Activated T-cell treated with anti-CD3 and anti-CD28 coated beads, Interleukin-2, amount 50 U/mL, for 1 hour (primary cell): Measurements from ENCODE around the gene SLC22A14.
"Not testable (repeated sequence)": the region's sequence is repeated elsewhere in the genome, so short reads cannot be mapped to it uniquely, and the experiment has no call there.

Experiments used
- DNase-seq: peaks from one replicate; pipeline ENCODE4 v3.0.0-alpha.2; 2020

SLC22A14 gene

DNA sequence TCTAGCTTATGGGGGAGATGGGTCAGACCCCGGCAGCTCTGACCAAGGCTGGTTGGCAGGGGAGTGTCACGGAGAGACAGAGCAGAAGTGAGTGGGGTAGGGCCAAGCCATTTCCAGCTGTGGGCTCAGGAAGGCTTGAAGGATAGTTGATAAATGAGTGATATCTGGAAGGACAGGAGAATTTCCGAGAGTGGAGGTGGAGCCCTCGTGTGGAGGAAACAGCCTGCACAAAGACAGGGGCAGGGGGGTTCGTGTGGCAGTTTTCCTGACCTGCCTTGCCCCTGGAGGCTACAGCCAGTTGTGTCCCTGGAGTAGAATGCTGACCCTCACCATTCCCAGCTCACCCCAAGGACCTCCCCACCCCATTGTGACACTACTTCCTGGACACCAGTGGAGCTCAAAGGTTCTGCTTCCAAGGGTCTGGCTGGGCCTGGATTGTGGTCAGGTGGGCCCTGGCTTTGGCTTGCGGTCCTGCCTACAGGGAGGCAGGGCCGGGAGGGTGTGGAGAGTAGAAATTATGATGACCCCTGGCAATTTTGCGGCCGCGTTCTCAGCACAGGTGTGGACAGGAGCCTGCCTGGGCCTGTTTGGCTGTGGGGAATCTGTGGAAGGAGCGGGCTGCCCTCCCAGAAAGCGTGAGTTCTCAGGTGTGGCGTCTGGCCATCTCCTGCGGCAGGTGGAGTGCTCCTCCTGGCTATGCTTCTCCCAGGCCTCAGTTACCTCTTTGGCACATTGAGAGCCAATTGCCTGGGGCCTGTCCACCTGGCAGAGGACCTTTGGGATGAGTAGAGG is at the start of gene SLC22A14:
Gene SLC22A14 (plus strand): TSS at position 400 of the 792 bp plus-strand sequence. CDS start 23,733 bp downstream, outside the sequence.
- DNase-seq: no peak

GRCh38 chr3:38232701-38233100 is 49.4 kb upstream of the SLC22A14 start:
- no peak for DNase-seq

- no peak for DNase-seq
These were observed 46.6 kb upstream of the SLC22A14 start for GRCh38 chr3:38235466-38235865.

DNA sequence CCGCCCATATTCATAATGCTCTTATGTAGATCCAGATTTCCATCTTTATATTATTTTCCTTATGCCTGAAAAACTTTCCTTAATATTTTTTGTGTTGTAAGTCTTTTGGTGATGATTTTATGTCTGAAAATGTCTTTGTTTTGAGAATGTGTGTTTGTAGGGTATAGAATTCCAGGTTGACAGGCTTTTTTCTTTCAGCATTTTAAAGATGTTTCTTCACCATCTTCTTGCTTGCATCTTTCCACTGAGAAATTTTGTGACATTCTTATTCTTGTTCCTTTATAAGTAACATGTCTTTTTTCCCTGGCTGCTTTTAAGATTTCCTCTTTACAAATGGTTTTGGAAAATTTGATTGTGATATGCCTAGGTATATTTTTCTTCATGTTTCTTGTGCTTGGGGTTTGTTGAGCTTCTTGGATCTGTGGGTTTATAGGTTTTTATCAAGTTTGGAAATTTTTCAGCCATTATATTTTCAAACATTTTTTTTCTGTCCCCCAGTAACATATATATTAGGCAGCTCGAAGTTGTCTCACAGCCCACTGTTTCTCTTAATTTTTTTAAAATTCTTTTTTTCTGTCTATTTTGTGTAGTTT is 43.6 kb upstream of the SLC22A14 start:
- DNase-seq: no peak

DNA sequence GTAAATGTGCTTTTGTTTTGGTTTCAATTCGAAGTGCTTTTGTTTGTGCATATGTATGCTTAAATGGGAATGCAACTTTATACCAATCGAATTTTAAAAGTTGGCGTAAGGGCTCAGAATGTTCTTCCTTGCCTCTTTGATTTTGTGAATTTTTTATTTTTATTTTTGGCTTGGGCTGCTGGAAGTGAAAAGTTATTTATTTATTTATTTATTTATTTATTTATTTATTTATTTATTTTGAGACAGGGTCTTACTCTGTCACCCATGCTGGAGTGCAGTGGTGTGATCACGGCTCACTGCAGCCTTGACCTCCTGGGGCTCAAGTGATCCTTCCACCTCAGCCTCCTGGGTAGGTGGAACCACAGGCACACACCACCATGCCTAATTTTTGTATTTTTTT is 39.3 kb upstream of the SLC22A14 start:
- not testable (repeated sequence) for DNase-seq

GRCh38 chr3:38245930-38246329 is 36.2 kb upstream of the SLC22A14 start:
- no peak for DNase-seq

DNA sequence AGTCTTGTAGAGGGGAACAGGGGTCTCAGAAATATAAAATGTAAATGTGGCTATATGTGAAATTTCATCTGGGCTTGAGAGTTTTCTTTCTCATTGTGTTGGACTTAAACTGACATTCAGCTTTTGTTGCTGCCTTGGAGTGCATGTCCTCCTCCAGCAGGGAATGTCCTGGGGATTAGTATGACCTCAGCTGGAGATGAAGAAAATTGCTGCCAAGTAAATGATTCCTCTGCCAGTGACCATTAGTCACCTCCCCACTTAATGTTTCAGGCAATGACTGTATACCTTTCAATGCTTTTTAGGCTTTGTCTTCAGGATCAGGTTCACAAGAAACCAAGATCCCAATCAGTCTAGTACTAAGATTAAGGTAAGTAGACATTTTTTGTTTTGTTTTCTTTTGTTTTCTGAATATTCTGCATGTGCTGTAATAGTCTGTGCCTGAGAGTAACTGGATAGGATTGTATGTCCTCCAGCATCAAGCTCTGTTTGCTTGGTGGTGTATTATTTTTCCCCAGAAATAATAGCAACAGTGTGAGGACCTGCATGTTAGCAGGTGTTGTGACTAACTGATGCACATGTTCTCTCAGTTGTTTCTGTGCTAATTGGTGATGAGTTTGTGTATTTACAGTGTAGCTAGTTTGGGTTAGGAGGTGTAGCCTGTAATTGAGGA is 34.6 kb upstream of the SLC22A14 start:
- no peak for DNase-seq

DNA sequence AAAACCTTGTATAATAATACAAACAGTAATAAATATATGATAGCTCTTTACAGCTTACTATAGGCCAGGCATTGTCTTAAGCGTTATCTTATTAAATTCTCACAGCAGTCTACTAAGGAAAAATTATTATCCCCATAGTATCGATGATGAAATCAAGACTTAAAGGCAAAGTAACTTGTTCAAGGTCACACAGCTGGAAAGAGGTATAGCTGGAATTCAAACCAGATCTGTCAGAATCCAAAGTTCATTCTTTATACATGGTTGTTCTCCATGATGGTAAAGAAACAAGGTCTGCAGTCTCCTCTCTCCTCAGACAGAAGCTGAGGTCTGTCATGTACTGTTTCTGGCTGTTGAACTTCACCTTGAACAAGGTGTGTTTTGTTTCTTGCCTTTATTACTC is 31.9 kb upstream of the SLC22A14 start:
- DNase-seq: no peak

DNA sequence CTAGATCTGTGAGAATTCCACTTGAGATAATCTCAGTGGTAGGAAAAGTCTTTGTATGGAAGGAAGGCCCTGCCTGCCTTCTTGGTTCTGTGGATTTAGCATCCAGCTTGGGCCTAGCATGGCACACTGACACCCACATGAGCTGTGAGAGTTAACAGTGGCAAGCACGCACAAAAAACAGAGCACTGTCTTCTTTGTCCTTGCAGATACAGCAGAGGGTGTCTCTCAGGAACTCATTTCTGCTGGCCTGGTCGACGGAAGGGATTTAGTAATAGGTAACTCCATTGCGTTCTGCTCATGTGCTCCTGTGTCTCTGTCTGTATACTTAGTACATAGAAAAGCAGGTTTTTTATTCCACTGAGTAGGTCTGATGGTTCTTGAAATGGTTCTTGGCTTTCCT is 30.9 kb upstream of the SLC22A14 start:
- DNase-seq: no peak

DNA sequence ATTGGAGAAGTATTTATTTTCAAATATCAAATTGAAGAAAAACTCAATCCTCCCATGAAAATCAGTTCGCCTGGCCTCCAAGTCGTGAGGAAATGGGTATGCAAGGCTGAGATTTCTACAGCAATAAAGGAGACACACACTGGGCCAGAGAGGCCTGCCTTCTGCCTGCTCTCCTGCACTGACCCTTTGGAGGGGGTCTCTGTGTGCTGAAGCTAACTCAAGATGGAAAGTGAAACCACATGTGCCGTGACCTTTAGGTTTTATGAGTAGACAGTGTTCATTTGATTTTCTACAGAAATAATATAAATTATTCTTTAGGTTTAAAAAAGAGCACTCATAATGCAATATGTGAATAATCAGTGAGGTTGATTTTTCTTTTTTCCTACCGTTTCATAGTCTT is 28.4 kb upstream of the SLC22A14 start:
- no peak for DNase-seq

DNA sequence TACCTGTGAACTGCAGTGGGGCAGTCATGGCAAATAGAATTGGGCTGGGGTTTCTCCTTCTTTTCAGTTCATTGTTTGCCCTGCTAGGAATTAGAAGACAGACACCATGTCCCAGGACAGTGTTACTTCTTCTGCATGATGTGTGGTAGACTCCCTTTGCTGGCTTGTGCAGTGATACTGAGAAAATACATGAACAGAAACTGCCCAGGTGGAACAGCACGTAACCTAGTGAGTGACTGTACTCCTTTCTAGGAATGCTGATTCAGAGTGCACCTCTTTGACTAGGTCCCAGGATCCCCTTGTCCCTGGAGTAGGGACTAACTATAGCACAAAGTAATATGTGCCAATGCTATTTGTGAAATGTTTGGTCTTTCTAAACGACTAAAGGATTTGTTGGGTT is 27.2 kb upstream of the SLC22A14 start:
- no peak for DNase-seq

DNA sequence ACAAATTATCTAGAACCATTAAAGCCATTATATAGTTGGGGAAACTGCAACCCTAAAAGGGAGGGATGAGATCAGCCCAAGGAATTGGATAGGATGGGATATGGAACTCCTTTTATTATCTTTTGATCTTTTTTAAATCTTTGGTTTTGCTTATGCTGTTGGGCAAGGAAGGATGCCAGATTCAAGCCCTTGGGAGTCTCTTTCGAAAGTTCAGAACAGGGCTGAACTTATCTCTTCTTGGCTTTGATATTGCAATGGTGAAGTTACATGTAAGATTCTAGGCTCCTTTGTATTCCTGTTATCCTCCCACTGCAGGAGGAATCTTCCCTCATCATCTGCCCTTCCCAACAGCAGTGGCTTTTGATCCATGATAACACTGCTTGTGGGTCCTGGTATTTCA is 26.5 kb upstream of the SLC22A14 start:
- no peak for DNase-seq

- DNase-seq: no peak
These were observed 24.5 kb upstream of the SLC22A14 start for GRCh38 chr3:38257583-38257982.

GRCh38 chr3:38260474-38260873 is 21.6 kb upstream of the SLC22A14 start:
- DNase-seq: no peak

GRCh38 chr3:38264353-38264771 is 17.7 kb upstream of the SLC22A14 start:
- DNase-seq: no peak

GRCh38 chr3:38264779-38265178 is 17.3 kb upstream of the SLC22A14 start:
- no peak for DNase-seq

DNA sequence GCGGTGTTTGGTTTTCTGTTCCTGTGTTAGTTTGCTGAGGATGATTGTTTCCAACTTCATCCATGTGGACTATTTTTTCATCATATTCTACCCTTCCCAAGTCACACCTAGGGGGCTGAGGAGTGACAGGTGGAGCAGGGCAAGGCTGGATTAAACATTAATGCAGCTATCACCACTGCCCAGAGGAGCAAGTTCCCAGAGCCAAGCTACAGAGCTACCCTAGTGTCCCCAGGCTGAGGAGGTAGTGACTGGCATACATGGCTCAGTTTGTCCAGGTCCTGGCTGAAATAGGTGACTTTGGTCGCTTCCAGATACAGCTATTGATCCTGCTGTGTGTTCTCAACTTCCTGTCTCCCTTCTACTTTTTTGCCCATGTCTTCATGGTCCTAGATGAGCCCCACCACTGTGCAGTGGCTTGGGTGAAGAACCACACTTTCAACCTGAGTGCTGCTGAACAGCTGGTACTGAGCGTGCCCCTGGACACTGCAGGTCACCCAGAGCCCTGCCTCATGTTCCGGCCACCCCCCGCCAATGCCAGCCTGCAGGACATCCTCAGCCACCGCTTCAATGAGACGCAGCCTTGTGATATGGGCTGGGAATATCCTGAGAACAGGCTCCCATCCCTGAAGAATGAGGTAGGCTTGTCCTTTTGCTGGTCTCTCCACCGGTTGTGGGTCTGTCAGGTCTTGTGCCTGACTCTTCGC is 16.3 kb upstream of the SLC22A14 start, which contains the start of gene SLC22A13:
Gene SLC22A13 (plus strand): TSS at position 209 of the 704 bp plus-strand sequence. CDS start 49 bp downstream, at position 258.
- no peak for DNase-seq

- DNase-seq: no peak
These were observed 15.3 kb upstream of the SLC22A14 start for GRCh38 chr3:38266810-38267209.

DNA sequence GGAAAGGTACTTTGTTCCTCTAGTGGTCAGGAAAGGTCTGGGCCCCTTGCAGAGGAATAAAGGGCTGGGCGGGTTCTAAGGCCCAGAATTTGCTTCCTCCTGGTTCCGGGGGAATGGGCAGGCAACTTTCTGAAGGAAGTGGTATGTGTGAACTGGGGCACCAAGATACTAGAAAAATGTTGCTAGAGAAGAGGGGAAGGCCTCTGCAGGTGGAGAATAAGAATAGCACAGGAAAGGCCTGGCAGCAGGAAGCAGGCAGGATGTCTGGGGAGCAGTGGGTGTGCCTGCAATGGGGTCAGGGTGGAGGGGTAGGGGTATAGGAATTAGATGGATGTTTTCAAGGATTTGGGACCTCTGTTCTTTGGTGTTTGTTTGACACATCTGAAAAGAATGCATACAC is 14.4 kb upstream of the SLC22A14 start:
- no peak for DNase-seq

- no peak for DNase-seq
These were observed 14.0 kb upstream of the SLC22A14 start for GRCh38 chr3:38268087-38268486.

GRCh38 chr3:38268522-38268921 is 13.6 kb upstream of the SLC22A14 start:
- no peak for DNase-seq

GRCh38 chr3:38270606-38271005 is 11.5 kb upstream of the SLC22A14 start:
- DNase-seq: no peak

- no peak for DNase-seq
These were observed 10.5 kb upstream of the SLC22A14 start for GRCh38 chr3:38271553-38271952.
